ENCODE results near the gene GCDH.
"Not testable (repeated sequence)": the region's sequence is repeated elsewhere in the genome, so short reads cannot be mapped to it uniquely, and the experiment has no call there.

GCDH gene

GRCh38 chr19:12912571-12912970 is 21.6 kb downstream of the GCDH start:
- DNase-seq: no peak

- no peak for DNase-seq
Observed at GRCh38 chr19:12913011-12913561, 22.1 kb downstream of the GCDH start.

GRCh38 chr19:12913851-12914690 is 23.1 kb downstream of the GCDH start:
- peak in 2 of 4 experiments; percentile 31 to 58 for DNase-seq

GRCh38 chr19:12915860-12916259 is 24.9 kb downstream of the GCDH start:
- DNase-seq: not testable (repeated sequence)

- DNase-seq: no peak
Observed at GRCh38 chr19:12918253-12918652, 27.3 kb downstream of the GCDH start.

- DNase-seq: no peak
Observed at GRCh38 chr19:12921047-12921446, 30.1 kb downstream of the GCDH start.

GRCh38 chr19:12922959-12923358 is 32.0 kb downstream of the GCDH start:
- no peak for DNase-seq

- no peak for DNase-seq
Observed at GRCh38 chr19:12924621-12925310, 33.8 kb downstream of the GCDH start.

GRCh38 chr19:12930002-12930645 is 39.2 kb downstream of the GCDH start:
- DNase-seq: no peak

GRCh38 chr19:12932392-12933286 is 41.7 kb downstream of the GCDH start:
- DNase-seq: no peak

- peak; percentile 64 to 79 (median 70) for DNase-seq
Observed at GRCh38 chr19:12933287-12934072, 42.5 kb downstream of the GCDH start, which contains the start of gene FARSA. TSS of gene FARSA (minus strand) at chr19:12933711. CDS start at chr19:12933696, 15 bp downstream.

- DNase-seq: no peak
Observed at GRCh38 chr19:12935071-12935470, 44.1 kb downstream of the GCDH start.

- DNase-seq: no peak
Observed at GRCh38 chr19:12936582-12936981, 45.6 kb downstream of the GCDH start.

- DNase-seq: no peak
Observed at GRCh38 chr19:12937093-12937926, 46.4 kb downstream of the GCDH start.

GRCh38 chr19:12937927-12938778 is 47.2 kb downstream of the GCDH start, which contains the start of gene CALR:
TSS of gene CALR (plus strand) at chr19:12938609. CDS start at chr19:12938680, 71 bp downstream.
- DNase-seq: peak; percentile 95 to 99 (median 97)

GRCh38 chr19:12938779-12939601 is 48.0 kb downstream of the GCDH start:
- peak in 1 of 4 experiments; percentile 45 for DNase-seq

GRCh38 chr19:12939975-12940423 is 49.0 kb downstream of the GCDH start:
- no peak for DNase-seq

- no peak for DNase-seq
Observed at GRCh38 chr19:12940897-12941296, 49.9 kb downstream of the GCDH start.

All from activated naive CD4-positive, alpha-beta T cell (primary cell).